SK-N-SH treated with all-trans-retinoic acid at 6 μM for 48 hours (cell line): ENCODE measurements around the gene ARAP1.

Experiments used
- ATAC-seq: fragments of 200-7000 bp; cut with Tn5 transposase; 3 replicates; pipeline ENCODE4 v1.9.1; 2020; ENCODE audit warnings: mild to moderate bottlenecking, moderate library complexity
- ARNTL ChIP-seq: fragments of 450-650 bp; formaldehyde crosslinking; IDR thresholded peaks from 2 replicates; pipeline ENCODE4 v1.5.0; 2020; ENCODE audit warnings: low read depth, mild to moderate bottlenecking, moderate library complexity, borderline replicate concordance
- BACH2 ChIP-seq: fragments of 250-450 bp; sonication (Bioruptor Pico); IDR thresholded peaks from 2 replicates; pipeline ENCODE4 v1.9.0; 2021; ENCODE audit warnings: mild to moderate bottlenecking, borderline replicate concordance
- CSDC2 ChIP-seq: fragments of 250-450 bp; sonication (Bioruptor Pico); IDR thresholded peaks from 2 replicates; pipeline ENCODE4 v1.5.0; 2020; ENCODE audit warnings: mild to moderate bottlenecking, moderate library complexity
- ESRRG ChIP-seq: fragments of 250-450 bp; sonication (Bioruptor Pico); IDR thresholded peaks from 2 replicates; pipeline ENCODE4 v1.6.1; 2021; ENCODE audit warnings: mild to moderate bottlenecking
- GLIS3 ChIP-seq: fragments of 250-450 bp; sonication (Bioruptor Pico); IDR thresholded peaks from 2 replicates; pipeline ENCODE4 v1.5.0; 2020; ENCODE audit warnings: mild to moderate bottlenecking, moderate library complexity
- ISL1 ChIP-seq: fragments of 250-450 bp; sonication (Bioruptor Pico); IDR thresholded peaks from 2 replicates; pipeline ENCODE4 v2.1.2; 2022; ENCODE audit warnings: mild to moderate bottlenecking, moderate library complexity
- OSR1 ChIP-seq: fragments of 250-450 bp; sonication (Bioruptor Pico); IDR thresholded peaks from 2 replicates; pipeline ENCODE4 v1.8.0; 2022; ENCODE audit warnings: moderate library complexity, mild to moderate bottlenecking, inconsistent platforms
- PPARA ChIP-seq: fragments of 250-450 bp; sonication (Bioruptor Pico); IDR thresholded peaks from 2 replicates; pipeline ENCODE4 v1.5.0; 2020; ENCODE audit warnings: mild to moderate bottlenecking, borderline replicate concordance
- RARB ChIP-seq: fragments of 250-450 bp; sonication (Bioruptor Pico); IDR thresholded peaks from 2 replicates; pipeline ENCODE4 v1.8.0; 2021; ENCODE audit warnings: mild to moderate bottlenecking, moderate library complexity
- SNAI2 ChIP-seq: fragments of 250-450 bp; sonication (Bioruptor Pico); IDR thresholded peaks from 2 replicates; pipeline ENCODE4 v1.5.0; 2020; ENCODE audit warnings: mild to moderate bottlenecking, moderate library complexity
- TOX ChIP-seq: fragments of 250-450 bp; sonication (Bioruptor Pico); IDR thresholded peaks from 2 replicates; pipeline ENCODE4 v1.8.0; 2021; ENCODE audit warnings: mild to moderate bottlenecking, moderate library complexity, borderline replicate concordance
- TSHZ2 ChIP-seq: fragments of 250-450 bp; sonication (Bioruptor Pico); IDR thresholded peaks from 2 replicates; pipeline ENCODE4 v1.5.0; 2020; ENCODE audit warnings: mild to moderate bottlenecking, moderate library complexity
- ZC3H10 ChIP-seq: fragments of 250-450 bp; sonication (Bioruptor Pico); IDR thresholded peaks from 2 replicates; pipeline ENCODE4 v1.5.1; 2021; ENCODE audit warnings: mild to moderate bottlenecking, moderate library complexity
- ZNF565 ChIP-seq: fragments of 450-650 bp; formaldehyde crosslinking; conservative IDR thresholded peaks from 2 replicates; pipeline ENCODE4 v1.5.0; 2020; ENCODE audit warnings: low read depth, mild to moderate bottlenecking, moderate library complexity
- ZNF70 ChIP-seq: fragments of 450-650 bp; formaldehyde crosslinking; IDR thresholded peaks from 2 replicates; pipeline ENCODE4 v1.5.0; 2020; ENCODE audit warnings: mild to moderate bottlenecking, moderate library complexity
- ZNF8 ChIP-seq: fragments of 450-650 bp; formaldehyde crosslinking; IDR thresholded peaks from 2 replicates; pipeline ENCODE4 v1.5.0; 2020; ENCODE audit warnings: mild to moderate bottlenecking, moderate library complexity
- TF ChIP-seq, protein P1 (sequence below): fragments of 250-450 bp; sonication (Bioruptor Pico); IDR thresholded peaks from 2 replicates; pipeline ENCODE4 v1.8.0; 2020; ENCODE audit warnings: mild to moderate bottlenecking, moderate library complexity, borderline replicate concordance
- TF ChIP-seq, protein P2 (sequence below): fragments of 250-450 bp; sonication (Bioruptor Pico); IDR thresholded peaks from 2 replicates; pipeline ENCODE4 v1.5.1; 2020; ENCODE audit warnings: low read depth, mild to moderate bottlenecking, moderate library complexity
- TF ChIP-seq, protein P3 (sequence below): fragments of 250-450 bp; sonication (Bioruptor Pico); IDR thresholded peaks from 2 replicates; pipeline ENCODE4 v1.5.1; 2021; ENCODE audit warnings: mild to moderate bottlenecking, moderate library complexity
- TF ChIP-seq, protein P4 (sequence below): fragments of 250-450 bp; sonication (Bioruptor Pico); IDR thresholded peaks from 2 replicates; pipeline ENCODE4 v1.8.0; 2021; ENCODE audit warnings: low read depth, mild to moderate bottlenecking, moderate library complexity, borderline replicate concordance

Gene ARAP1

GRCh38 chr11:72767203-72768062 is 15.2 kb upstream of the ARAP1 start:
- no peak for TF ChIP-seq TSHZ2 (CRISPR knock-in tag)
- TF ChIP-seq, protein P1, sequence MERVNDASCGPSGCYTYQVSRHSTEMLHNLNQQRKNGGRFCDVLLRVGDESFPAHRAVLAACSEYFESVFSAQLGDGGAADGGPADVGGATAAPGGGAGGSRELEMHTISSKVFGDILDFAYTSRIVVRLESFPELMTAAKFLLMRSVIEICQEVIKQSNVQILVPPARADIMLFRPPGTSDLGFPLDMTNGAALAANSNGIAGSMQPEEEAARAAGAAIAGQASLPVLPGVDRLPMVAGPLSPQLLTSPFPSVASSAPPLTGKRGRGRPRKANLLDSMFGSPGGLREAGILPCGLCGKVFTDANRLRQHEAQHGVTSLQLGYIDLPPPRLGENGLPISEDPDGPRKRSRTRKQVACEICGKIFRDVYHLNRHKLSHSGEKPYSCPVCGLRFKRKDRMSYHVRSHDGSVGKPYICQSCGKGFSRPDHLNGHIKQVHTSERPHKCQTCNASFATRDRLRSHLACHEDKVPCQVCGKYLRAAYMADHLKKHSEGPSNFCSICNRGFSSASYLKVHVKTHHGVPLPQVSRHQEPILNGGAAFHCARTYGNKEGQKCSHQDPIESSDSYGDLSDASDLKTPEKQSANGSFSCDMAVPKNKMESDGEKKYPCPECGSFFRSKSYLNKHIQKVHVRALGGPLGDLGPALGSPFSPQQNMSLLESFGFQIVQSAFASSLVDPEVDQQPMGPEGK (CRISPR knock-in tag) = no peak
- TF ChIP-seq, protein P2, sequence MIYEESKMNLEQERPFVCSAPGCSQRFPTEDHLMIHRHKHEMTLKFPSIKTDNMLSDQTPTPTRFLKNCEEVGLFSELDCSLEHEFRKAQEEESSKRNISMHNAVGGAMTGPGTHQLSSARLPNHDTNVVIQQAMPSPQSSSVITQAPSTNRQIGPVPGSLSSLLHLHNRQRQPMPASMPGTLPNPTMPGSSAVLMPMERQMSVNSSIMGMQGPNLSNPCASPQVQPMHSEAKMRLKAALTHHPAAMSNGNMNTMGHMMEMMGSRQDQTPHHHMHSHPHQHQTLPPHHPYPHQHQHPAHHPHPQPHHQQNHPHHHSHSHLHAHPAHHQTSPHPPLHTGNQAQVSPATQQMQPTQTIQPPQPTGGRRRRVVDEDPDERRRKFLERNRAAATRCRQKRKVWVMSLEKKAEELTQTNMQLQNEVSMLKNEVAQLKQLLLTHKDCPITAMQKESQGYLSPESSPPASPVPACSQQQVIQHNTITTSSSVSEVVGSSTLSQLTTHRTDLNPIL = no peak
- TF ChIP-seq ZNF8 = no peak
- TF ChIP-seq, protein P3, sequence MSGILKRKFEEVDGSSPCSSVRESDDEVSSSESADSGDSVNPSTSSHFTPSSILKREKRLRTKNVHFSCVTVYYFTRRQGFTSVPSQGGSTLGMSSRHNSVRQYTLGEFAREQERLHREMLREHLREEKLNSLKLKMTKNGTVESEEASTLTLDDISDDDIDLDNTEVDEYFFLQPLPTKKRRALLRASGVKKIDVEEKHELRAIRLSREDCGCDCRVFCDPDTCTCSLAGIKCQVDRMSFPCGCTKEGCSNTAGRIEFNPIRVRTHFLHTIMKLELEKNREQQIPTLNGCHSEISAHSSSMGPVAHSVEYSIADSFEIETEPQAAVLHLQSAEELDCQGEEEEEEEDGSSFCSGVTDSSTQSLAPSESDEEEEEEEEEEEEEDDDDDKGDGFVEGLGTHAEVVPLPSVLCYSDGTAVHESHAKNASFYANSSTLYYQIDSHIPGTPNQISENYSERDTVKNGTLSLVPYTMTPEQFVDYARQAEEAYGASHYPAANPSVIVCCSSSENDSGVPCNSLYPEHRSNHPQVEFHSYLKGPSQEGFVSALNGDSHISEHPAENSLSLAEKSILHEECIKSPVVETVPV (CRISPR knock-in tag) = no peak
- no peak for TF ChIP-seq ZC3H10
- no peak for TF ChIP-seq GLIS3 (CRISPR knock-in tag)
- TF ChIP-seq RARB (CRISPR knock-in tag) = no peak
- ATAC-seq = no peak

DNA sequence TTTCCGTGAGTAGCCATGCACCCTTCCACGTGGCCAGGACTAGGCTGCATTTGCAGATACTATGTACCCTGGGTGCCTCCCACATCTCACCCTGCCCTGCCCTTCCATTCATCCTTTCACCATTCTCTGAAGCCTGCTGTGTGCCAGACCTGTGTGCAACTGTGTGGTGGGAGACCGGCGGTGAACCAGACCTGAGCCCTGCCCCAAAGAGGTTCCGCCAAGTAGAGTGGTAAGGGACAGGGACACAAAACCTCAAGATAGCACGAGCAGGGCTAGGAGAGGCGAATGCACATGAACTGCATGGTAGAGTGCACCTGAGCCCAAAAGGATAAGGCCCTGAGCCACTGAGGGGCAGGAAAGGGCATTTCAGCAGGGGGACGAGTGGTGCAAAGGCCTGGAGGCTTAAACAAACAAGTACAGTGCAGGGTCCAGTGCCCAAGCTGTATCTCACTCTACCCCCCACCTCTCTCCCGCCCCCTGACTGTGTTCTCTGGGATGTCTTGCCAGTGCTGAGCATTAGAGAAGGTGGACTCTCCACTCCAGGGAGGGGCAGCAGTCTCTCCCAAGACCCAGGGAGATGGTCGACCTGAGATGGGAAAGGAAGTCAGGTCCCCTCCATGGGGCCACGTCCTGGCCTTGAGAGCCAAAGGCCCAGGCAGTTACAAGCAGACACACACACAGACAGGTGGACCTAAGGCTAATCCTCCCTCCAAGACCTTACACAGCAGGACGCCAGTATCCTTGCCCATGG is 14.1 kb upstream of the ARAP1 start:
- no peak for ATAC-seq
- TF ChIP-seq ZNF8 (no peak), ARNTL (CRISPR knock-in tag) (no peak), OSR1 (CRISPR knock-in tag) (no peak), PPARA (CRISPR knock-in tag) (no peak), RARB (CRISPR knock-in tag) (no peak), ZNF565 (CRISPR knock-in tag) (no peak), SNAI2 (CRISPR knock-in tag) (no peak)
- TF ChIP-seq, all 23 proteins: peak for 0

DNA sequence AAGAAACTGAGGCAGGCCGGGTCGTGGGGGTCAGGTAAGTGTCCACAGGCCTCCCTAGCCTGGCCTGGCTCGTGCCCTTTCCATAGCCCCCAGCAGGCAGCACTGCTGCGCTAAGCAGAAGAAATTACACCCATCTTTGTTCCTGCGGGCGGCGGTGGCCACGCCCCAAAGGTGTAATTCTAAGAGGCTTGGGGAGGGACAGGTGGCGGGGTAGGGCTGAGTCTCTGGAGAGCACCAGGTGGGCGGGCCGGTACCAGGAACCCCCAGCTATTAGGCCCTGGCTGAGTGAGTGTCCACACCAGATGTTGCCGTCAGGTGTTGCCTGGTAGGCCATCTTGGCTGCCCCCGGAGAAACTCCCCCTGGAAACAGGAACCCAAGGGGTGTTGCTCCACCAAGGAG is 12.3 kb upstream of the ARAP1 start:
- no peak for TF ChIP-seq ISL1 (CRISPR knock-in tag)
- TF ChIP-seq, protein P4, sequence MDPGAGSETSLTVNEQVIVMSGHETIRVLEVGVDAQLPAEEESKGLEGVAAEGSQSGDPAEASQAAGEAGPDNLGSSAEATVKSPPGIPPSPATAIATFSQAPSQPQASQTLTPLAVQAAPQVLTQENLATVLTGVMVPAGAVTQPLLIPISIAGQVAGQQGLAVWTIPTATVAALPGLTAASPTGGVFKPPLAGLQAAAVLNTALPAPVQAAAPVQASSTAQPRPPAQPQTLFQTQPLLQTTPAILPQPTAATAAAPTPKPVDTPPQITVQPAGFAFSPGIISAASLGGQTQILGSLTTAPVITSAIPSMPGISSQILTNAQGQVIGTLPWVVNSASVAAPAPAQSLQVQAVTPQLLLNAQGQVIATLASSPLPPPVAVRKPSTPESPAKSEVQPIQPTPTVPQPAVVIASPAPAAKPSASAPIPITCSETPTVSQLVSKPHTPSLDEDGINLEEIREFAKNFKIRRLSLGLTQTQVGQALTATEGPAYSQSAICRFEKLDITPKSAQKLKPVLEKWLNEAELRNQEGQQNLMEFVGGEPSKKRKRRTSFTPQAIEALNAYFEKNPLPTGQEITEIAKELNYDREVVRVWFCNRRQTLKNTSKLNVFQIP (CRISPR knock-in tag) = no peak
- TF ChIP-seq BACH2 (CRISPR knock-in tag) = no peak
- TF ChIP-seq ZNF8 = no peak
- no peak for TF ChIP-seq RARB (CRISPR knock-in tag)
- TF ChIP-seq TOX (CRISPR knock-in tag) = no peak
- TF ChIP-seq ZNF70 = no peak
- no peak for TF ChIP-seq CSDC2 (CRISPR knock-in tag)
- TF ChIP-seq ZNF565 (CRISPR knock-in tag) = no peak
- TF ChIP-seq ARNTL (CRISPR knock-in tag) = no peak
- TF ChIP-seq, protein P1 (CRISPR knock-in tag) = no peak
- TF ChIP-seq OSR1 (CRISPR knock-in tag) = no peak
- TF ChIP-seq ESRRG (CRISPR knock-in tag) = no peak
- TF ChIP-seq SNAI2 (CRISPR knock-in tag) = no peak
- no peak for TF ChIP-seq TSHZ2 (CRISPR knock-in tag)
- TF ChIP-seq GLIS3 (CRISPR knock-in tag) = no peak
- TF ChIP-seq PPARA (CRISPR knock-in tag) = no peak

More for the DNA sequence above, 12.3 kb upstream of the ARAP1 start:
- ATAC-seq = no peak
